HepG2 (cell line): Measurements from ENCODE around the gene ANKRD12. TPM values are rescaled to one million over a fixed set of nuclear protein-coding genes. Genes with fewer than 3 reads are reported as not detected.

Experiments used
- ATAC-seq: fragments of 200-7000 bp; cut with Tn5 transposase; 3 replicates; pipeline ENCODE4 v1.9.1; 2020; ENCODE audit warnings: mild to moderate bottlenecking, moderate library complexity
- BruUV-seq: library from RNA; stranded (reverse); fragments of 400-500 nt; replicated peaks from 2 replicates; lab custom pipeline; 2021; lab: Mats Ljungman, UMichigan
- CTCF ChIA-PET: fragments of 300-600 bp; formaldehyde crosslinking; extraction: SDS; loops from one replicate; lab custom pipeline; 2021; ENCODE audit warnings: low total read pairs, inconsistent platforms, low intra/inter-chr PET ratio; lab: Yijun Ruan, JAX
- POLR2A ChIA-PET: fragments of 350-600 bp; sonication (Branson Sonifier 250); formaldehyde crosslinking; loops from one replicate; lab custom pipeline; 2020; ENCODE audit warnings: antibody characterized with exemption, inconsistent platforms; lab: Yijun Ruan, JAX
- DNase-seq: peaks from one replicate; pipeline ENCODE4 v3.0.0-alpha.2; 2015; ENCODE audit warnings: low spot score
- FAIRE-seq: peaks from 3 replicates; lab custom pipeline; 2011; peaks lifted over from hg19 to GRCh38; lab: Jason Lieb, UNC
- H2AFZ ChIP-seq: one replicate; pipeline ENCODE4 v1.6.1; 2011; ENCODE audit warnings: low read length, inconsistent platforms
- H3K27ac ChIP-seq: fragments of 300-600 bp; 3 replicates; pipeline ENCODE4 v1.8.0; 2011; ENCODE audit warnings: mixed run types, mild to moderate bottlenecking, mixed read lengths, low read length, inconsistent platforms; ENCODE audit not compliant: insufficient read depth; ENCODE audit errors: extremely low read length
- H3K27me3 ChIP-seq, 2 experiments: fragments of 200-600 bp in 1 of 2; 2 replicates in 1 of 2; 3 replicates in 1 of 2; pipeline versions ENCODE4 v1.6.0 to v1.8.0; 2011; ENCODE audit warnings: low read length in 2 of 2, mild to moderate bottlenecking in 2 of 2, moderate library complexity in 2 of 2, inconsistent platforms in 1 of 2; ENCODE audit not compliant: insufficient read depth in 2 of 2, control insufficient read depth in 1 of 2
- H3K36me3 ChIP-seq, 2 experiments: fragments of 200-600 bp in 1 of 2; replicated peaks in 1 of 2; 2 replicates in 1 of 2; 3 replicates in 1 of 2; pipeline versions ENCODE4 v1.5.1 to v1.8.0; 2011; ENCODE audit warnings: low read length in 2 of 2, inconsistent platforms in 1 of 2; ENCODE audit not compliant: insufficient read depth in 2 of 2, control insufficient read depth in 1 of 2
- H3K4me1 ChIP-seq: 2 replicates; pipeline ENCODE4 v1.5.1; 2012; ENCODE audit warnings: low read length, inconsistent platforms; ENCODE audit not compliant: insufficient read depth
- H3K4me2 ChIP-seq: 2 replicates; pipeline ENCODE4 v1.6.0; 2011; ENCODE audit warnings: low read depth, low read length, inconsistent platforms
- H3K4me3 ChIP-seq, 3 experiments: fragments of 200-600 bp in 1 of 3; sonication (generic), shearing (Covaris generic) in 1 of 3; replicated peaks in 1 of 3; 2 replicates each; pipeline ENCODE4 v1.5.1; 2011 to 2016; ENCODE audit warnings: low read length in 3 of 3, inconsistent platforms in 2 of 3, low read depth in 2 of 3, mild to moderate bottlenecking in 2 of 3, control low read depth in 1 of 3, mixed read lengths in 1 of 3; ENCODE audit not compliant: insufficient read depth in 1 of 3
- H3K79me2 ChIP-seq: one replicate; pipeline ENCODE4 v1.6.1; 2011; ENCODE audit warnings: low read length, inconsistent platforms; ENCODE audit not compliant: insufficient read depth
- H3K9ac ChIP-seq: 2 replicates; pipeline ENCODE4 v1.6.0; 2011; ENCODE audit warnings: mild to moderate bottlenecking, low read depth, low read length, inconsistent platforms; ENCODE audit not compliant: insufficient read depth
- H3K9me3 ChIP-seq: 2 replicates; pipeline ENCODE4 v1.5.1; 2012; ENCODE audit warnings: mild to moderate bottlenecking, low read length
- H4K20me1 ChIP-seq: 2 replicates; pipeline ENCODE4 v1.6.0; 2011; ENCODE audit warnings: inconsistent platforms, mild to moderate bottlenecking, low read length, moderate library complexity; ENCODE audit not compliant: insufficient read depth
- ATF7 ChIP-seq, 2 experiments: fragments of 450-650 bp in 1 of 2; sonication (generic) in 1 of 2; formaldehyde crosslinking in 1 of 2; IDR thresholded peaks; 2 replicates each; pipeline versions ENCODE4 v1.4.0 to v1.6.1; 2016 to 2020; ENCODE audit warnings: antibody characterized with exemption in 1 of 2, mild to moderate bottlenecking in 1 of 2, missing genetic modification reagents in 1 of 2
- NCOR1 ChIP-seq: fragments of 200-600 bp; sonication (generic); IDR thresholded peaks from 2 replicates; pipeline ENCODE4 v1.7.0; 2017; ENCODE audit warnings: antibody characterized with exemption, low read length, borderline replicate concordance
- NFATC3 ChIP-seq: sonication (generic); formaldehyde crosslinking; IDR thresholded peaks from 2 replicates; pipeline ENCODE4 v1.5.1; 2020; ENCODE audit warnings: mild to moderate bottlenecking, missing genetic modification reagents
- SNAPC2 ChIP-seq: sonication (generic); formaldehyde crosslinking; IDR thresholded peaks from 2 replicates; pipeline ENCODE4 v1.8.1; 2022; ENCODE audit warnings: mild to moderate bottlenecking, missing genetic modification reagents
- ZNF282 ChIP-seq: fragments of 450-650 bp; IDR thresholded peaks from 2 replicates; pipeline ENCODE4 v1.6.1; 2018; ENCODE audit not compliant: partially characterized antibody
- ZNF329 ChIP-seq: sonication (generic); formaldehyde crosslinking; IDR thresholded peaks from 2 replicates; pipeline ENCODE4 v1.9.0; 2021; ENCODE audit warnings: low read depth, mild to moderate bottlenecking, missing genetic modification reagents
- ZNF766 ChIP-seq: sonication (generic); formaldehyde crosslinking; IDR thresholded peaks from 2 replicates; pipeline ENCODE4 v1.5.0; 2020; ENCODE audit warnings: missing genetic modification reagents, borderline replicate concordance
- ZNF790 ChIP-seq: sonication (generic); formaldehyde crosslinking; IDR thresholded peaks from 2 replicates; pipeline ENCODE4 v1.8.0; 2022; ENCODE audit warnings: missing genetic modification reagents, mild to moderate bottlenecking, borderline replicate concordance
- in situ Hi-C: cut with HindIII; loops from 2 replicates; pipeline ENCODE4 v1.10.0; 2017; ENCODE audit warnings: low pct_unique_long_range_greater_than_20kb; ENCODE audit not compliant: extremely low pct_ligation_motif_present
- intact Hi-C: fragments of 100-400 bp; cut with micrococcal nuclease; formaldehyde crosslinking; loops from one replicate; pipeline ENCODE4 v1.10.0; 2022; ENCODE audit not compliant: unreplicated experiment
- polyA plus RNA-seq, 8 experiments: library from polyadenylated mRNA; depleted of rRNA in 3 of 8; stranded (reverse) in 7 of 8; unstranded in 1 of 8; fragments of >200 nt; fragmentation: Illumina TruSeq in 4 of 8; extraction: Trizol in 4 of 8; gene quantifications; 2 replicates each; pipeline versions ENCODE4 v1.2.1 to v1.2.3, GENCODE V29; 2011 to 2016; ENCODE audit warnings: low read depth in 4 of 8, missing spikeins in 1 of 8, mixed read lengths in 1 of 8; ENCODE audit not compliant: insufficient read depth in 1 of 8
- total RNA-seq, 5 experiments: library from RNA; depleted of rRNA; stranded (reverse); fragments of >200 nt; fragmentation: Illumina TruSeq; extraction: Trizol; gene quantifications; 2 replicates each; pipeline ENCODE4 v1.2.3, GENCODE V29; 2016; ENCODE audit warnings: low read depth in 1 of 5
- TF ChIP-seq, protein P1 (sequence below): sonication (generic); formaldehyde crosslinking; IDR thresholded peaks from 2 replicates; pipeline ENCODE4 v1.4.0; 2020; ENCODE audit warnings: mild to moderate bottlenecking, missing genetic modification reagents
- TF ChIP-seq, protein P2 (sequence below): sonication (generic); formaldehyde crosslinking; IDR thresholded peaks from 2 replicates; pipeline ENCODE4 v1.5.1; 2020; ENCODE audit warnings: missing genetic modification reagents, mild to moderate bottlenecking, borderline replicate concordance
- TF ChIP-seq, protein P3 (sequence below): sonication (generic); formaldehyde crosslinking; IDR thresholded peaks from 2 replicates; pipeline ENCODE4 v1.5.0; 2020; ENCODE audit warnings: missing genetic modification reagents, mild to moderate bottlenecking, borderline replicate concordance
- TF ChIP-seq, protein P4 (sequence below), 2 experiments: sonication (generic) in 1 of 2; formaldehyde crosslinking in 1 of 2; IDR thresholded peaks; 2 replicates each; pipeline versions ENCODE4 v1.6.1 to v1.9.0; 2014 to 2022; ENCODE audit warnings: antibody characterized with exemption in 1 of 2, borderline replicate concordance in 1 of 2, inconsistent platforms in 1 of 2, low read depth in 1 of 2, missing genetic modification reagents in 1 of 2

Gene ANKRD12
- total and polyA plus RNA-seq, 2 of the 13 experiments (the other 11 are each of a cell fraction or from before 2014, with no cell fraction given): 6.0 to 23.2 TPM

DNA sequence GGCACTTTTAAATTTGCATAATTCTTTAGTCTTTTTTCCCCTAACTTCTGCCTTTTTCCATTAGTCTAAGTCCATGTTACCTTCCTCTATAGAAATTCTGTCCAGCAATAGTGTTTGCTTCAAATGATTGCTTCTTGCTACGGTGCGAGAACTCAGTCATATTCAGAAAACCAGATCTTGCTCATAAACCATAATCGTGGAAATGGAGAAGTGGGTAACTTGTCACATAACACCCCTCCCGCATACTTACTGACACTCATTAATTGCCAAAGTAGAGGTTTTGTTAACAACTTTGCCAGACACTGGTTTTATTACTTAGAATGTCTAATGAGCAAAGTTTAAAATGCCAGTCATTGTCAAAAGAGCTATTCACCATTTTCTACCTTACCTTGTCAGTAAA lies 103.7 kb downstream of the ANKRD12 start (continued):
- TF ChIP-seq, protein P1, sequence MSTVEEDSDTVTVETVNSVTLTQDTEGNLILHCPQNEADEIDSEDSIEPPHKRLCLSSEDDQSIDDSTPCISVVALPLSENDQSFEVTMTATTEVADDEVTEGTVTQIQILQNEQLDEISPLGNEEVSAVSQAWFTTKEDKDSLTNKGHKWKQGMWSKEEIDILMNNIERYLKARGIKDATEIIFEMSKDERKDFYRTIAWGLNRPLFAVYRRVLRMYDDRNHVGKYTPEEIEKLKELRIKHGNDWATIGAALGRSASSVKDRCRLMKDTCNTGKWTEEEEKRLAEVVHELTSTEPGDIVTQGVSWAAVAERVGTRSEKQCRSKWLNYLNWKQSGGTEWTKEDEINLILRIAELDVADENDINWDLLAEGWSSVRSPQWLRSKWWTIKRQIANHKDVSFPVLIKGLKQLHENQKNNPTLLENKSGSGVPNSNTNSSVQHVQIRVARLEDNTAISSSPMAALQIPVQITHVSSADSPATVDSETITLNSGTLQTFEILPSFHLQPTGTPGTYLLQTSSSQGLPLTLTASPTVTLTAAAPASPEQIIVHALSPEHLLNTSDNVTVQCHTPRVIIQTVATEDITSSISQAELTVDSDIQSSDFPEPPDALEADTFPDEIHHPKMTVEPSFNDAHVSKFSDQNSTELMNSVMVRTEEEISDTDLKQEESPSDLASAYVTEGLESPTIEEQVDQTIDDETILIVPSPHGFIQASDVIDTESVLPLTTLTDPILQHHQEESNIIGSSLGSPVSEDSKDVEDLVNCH (CRISPR knock-in tag): no peak
- TF ChIP-seq ZNF329 (CRISPR knock-in tag): no peak
- TF ChIP-seq, protein P2, sequence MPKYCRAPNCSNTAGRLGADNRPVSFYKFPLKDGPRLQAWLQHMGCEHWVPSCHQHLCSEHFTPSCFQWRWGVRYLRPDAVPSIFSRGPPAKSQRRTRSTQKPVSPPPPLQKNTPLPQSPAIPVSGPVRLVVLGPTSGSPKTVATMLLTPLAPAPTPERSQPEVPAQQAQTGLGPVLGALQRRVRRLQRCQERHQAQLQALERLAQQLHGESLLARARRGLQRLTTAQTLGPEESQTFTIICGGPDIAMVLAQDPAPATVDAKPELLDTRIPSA (CRISPR knock-in tag): no peak
- TF ChIP-seq, protein P3, sequence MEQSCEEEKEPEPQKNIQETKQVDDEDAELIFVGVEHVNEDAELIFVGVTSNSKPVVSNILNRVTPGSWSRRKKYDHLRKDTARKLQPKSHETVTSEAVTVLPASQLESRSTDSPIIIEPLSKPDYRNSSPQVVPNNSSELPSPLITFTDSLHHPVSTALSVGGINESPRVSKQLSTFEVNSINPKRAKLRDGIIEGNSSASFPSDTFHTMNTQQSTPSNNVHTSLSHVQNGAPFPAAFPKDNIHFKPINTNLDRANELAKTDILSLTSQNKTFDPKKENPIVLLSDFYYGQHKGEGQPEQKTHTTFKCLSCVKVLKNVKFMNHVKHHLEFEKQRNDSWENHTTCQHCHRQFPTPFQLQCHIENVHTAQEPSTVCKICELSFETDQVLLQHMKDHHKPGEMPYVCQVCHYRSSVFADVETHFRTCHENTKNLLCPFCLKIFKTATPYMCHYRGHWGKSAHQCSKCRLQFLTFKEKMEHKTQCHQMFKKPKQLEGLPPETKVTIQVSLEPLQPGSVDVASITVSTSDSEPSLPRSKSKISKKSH: no peak
- TF ChIP-seq NFATC3 (CRISPR knock-in tag): no peak
- no peak for TF ChIP-seq SNAPC2 (CRISPR knock-in tag)
- TF ChIP-seq ZNF790 (CRISPR knock-in tag): no peak

DNA sequence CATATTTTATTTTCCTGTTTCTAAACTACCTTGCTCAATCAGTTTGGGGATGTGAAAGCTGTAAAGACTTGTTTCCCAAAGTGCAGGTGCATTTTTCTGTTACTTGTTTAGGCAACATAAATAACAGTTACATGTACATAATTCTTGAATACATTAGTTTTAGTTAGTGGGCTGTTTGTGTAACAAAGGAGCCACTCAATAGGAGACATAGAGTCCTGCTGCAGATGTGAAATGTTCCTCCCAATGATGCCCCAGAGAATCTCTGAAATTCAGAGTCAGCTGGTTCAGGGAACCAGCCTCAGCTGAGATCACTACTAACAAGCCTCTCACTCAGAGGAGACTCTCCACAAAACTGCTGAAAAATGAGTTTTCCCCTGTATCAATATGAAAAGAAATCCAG lies 106.4 kb downstream of the ANKRD12 start:
- intact Hi-C loops: no loop called here
- Histone ChIP-seq H3K4me3 (no peak overlapping the region), H2AFZ (no peak overlapping the region), H3K4me1 (no peaks in the 10 kb centered on the region), H3K4me2 (no peak overlapping the region), H3K27me3 (no peaks in the 10 kb centered on the region), H3K9me3 (no peaks in the 10 kb centered on the region), H4K20me1 (no peaks in the 10 kb centered on the region), H3K36me3 (peaks cover 4 to 13% of the 10 kb centered on the region in 2 experiments), H3K79me2 (no peaks in the 10 kb centered on the region), H3K9ac (no peak overlapping the region), H3K27ac (no peak overlapping the region)
- no peak for FAIRE-seq
- DNase-seq: no peak
- in situ Hi-C loops: no loop called here
- no peak for ATAC-seq
- ChIA-PET POLR2A (no interaction called here), CTCF (no interaction called here)
- no TSS peak for BruUV-seq
- TF ChIP-seq ZNF282 (no peak), ZNF766 (no peak), ATF7 (IDR thresholded peaks at IDR 0.05) (no peak), ATF7 (CRISPR knock-in tag; IDR thresholded peaks at IDR 0.05) (no peak), NCOR1 (no peak)
- TF ChIP-seq, protein P4, sequence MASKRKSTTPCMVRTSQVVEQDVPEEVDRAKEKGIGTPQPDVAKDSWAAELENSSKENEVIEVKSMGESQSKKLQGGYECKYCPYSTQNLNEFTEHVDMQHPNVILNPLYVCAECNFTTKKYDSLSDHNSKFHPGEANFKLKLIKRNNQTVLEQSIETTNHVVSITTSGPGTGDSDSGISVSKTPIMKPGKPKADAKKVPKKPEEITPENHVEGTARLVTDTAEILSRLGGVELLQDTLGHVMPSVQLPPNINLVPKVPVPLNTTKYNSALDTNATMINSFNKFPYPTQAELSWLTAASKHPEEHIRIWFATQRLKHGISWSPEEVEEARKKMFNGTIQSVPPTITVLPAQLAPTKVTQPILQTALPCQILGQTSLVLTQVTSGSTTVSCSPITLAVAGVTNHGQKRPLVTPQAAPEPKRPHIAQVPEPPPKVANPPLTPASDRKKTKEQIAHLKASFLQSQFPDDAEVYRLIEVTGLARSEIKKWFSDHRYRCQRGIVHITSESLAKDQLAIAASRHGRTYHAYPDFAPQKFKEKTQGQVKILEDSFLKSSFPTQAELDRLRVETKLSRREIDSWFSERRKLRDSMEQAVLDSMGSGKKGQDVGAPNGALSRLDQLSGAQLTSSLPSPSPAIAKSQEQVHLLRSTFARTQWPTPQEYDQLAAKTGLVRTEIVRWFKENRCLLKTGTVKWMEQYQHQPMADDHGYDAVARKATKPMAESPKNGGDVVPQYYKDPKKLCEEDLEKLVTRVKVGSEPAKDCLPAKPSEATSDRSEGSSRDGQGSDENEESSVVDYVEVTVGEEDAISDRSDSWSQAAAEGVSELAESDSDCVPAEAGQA (IDR thresholded peaks at IDR 0.05; ENCODE audit: low read depth): no peak
- TF ChIP-seq, protein P4 (CRISPR knock-in tag; IDR thresholded peaks at IDR 0.05; ENCODE audit: borderline replicate concordance): no peak
